Lung (tissue), 12 donors: Measurements from ENCODE around the gene SOX6. TPM values are rescaled to one million over a fixed set of nuclear protein-coding genes. Genes with fewer than 3 reads are reported as not detected.

Experiments
- ATAC-seq: fragments of 200-7000 bp; cut with Tn5 transposase; one replicate; pipeline ENCODE4 v1.9.1; 2020; ENCODE audit warnings: moderate number of reproducible peaks; ENCODE audit not compliant: insufficient read depth, low FRiP score
- DNase-seq, 3 donors: peaks; one replicate each; pipeline ENCODE4 v3.0.0-alpha.2; 2013 to 2017
- H3K27ac ChIP-seq, 2 donors: one replicate each; pipeline ENCODE4 v1.5.1; 2013; ENCODE audit warnings: mild to moderate bottlenecking in 2 of 2, moderate library complexity in 2 of 2, control low read depth in 1 of 2, inconsistent platforms in 1 of 2, low read depth in 1 of 2, low read length in 1 of 2
- H3K27me3 ChIP-seq, 3 donors: one replicate each; pipeline ENCODE4 v1.5.1; 2013; ENCODE audit warnings: low read length in 2 of 3; ENCODE audit not compliant: control insufficient read depth in 3 of 3, insufficient read depth in 3 of 3
- H3K36me3 ChIP-seq, 4 donors: one replicate each; pipeline ENCODE4 v1.5.1; 2013; ENCODE audit warnings: low read length in 4 of 4, mild to moderate bottlenecking in 1 of 4, moderate library complexity in 1 of 4; ENCODE audit not compliant: control insufficient read depth in 4 of 4, insufficient read depth in 4 of 4
- H3K4me1 ChIP-seq, 5 donors: one replicate each; pipeline ENCODE4 v1.5.1; 2013; ENCODE audit warnings: low read length in 5 of 5, mild to moderate bottlenecking in 2 of 5, moderate library complexity in 1 of 5; ENCODE audit not compliant: control insufficient read depth in 5 of 5, insufficient read depth in 5 of 5
- H3K4me3 ChIP-seq: one replicate; pipeline ENCODE4 v1.5.1; 2013; ENCODE audit warnings: mild to moderate bottlenecking, control low read depth, moderate library complexity
- H3K9ac ChIP-seq, 2 donors: one replicate each; pipeline ENCODE4 v1.5.1; 2013; ENCODE audit warnings: low read length in 2 of 2, control low read depth in 1 of 2; ENCODE audit not compliant: insufficient read depth in 1 of 2
- H3K9me3 ChIP-seq, 4 donors: one replicate each; pipeline ENCODE4 v1.5.1; 2013; ENCODE audit warnings: low read length in 3 of 4, mild to moderate bottlenecking in 1 of 4, moderate library complexity in 1 of 4; ENCODE audit not compliant: control insufficient read depth in 4 of 4, insufficient read depth in 3 of 4
- CTCF ChIP-seq: IDR thresholded peaks from 2 replicates; pipeline ENCODE4 v1.5.1; 2012; ENCODE audit warnings: mild to moderate bottlenecking; ENCODE audit errors: control extremely low read depth, extremely low read depth
- WGBS, 2 donors: extraction: QIAGEN DNeasy Blood & Tissue Kit; methylation state at CpG; one replicate each; pipeline ENCODE4 v1.1.7; 2013; 5-methylcytosine and 5-hydroxymethylcytosine counted together
- polyA plus RNA-seq, 2 donors: library from polyadenylated mRNA; stranded (reverse); fragments of 200-250 nt; gene quantifications; one replicate each; pipeline ENCODE4 v1.2.1, GENCODE V29; 2013
- total RNA-seq, 2 donors: library from RNA; depleted of rRNA in 1 of 2; stranded (reverse); fragments of >200 nt in 1 of 2; gene quantifications; one replicate each; pipeline ENCODE4 v1.2.1, GENCODE V29; 2014 to 2021
- donor health status: control.
- donor health status: control.
- donor health status: Bipolar disorder and iron deficiency.
- donor health status: healthy.
- donor health status: DM: yes; HTN: yes; CAD: no.

Gene SOX6
- total and polyA plus RNA-seq, 4 donors, result 0.58 to 31.7 (median 7.4) TPM

- DNase-seq (no peak), ATAC-seq (no peak)
- H3K9me3 ChIP-seq, result no peaks in the 10 kb centered on the region
- no peak overlapping the region for H3K4me3 ChIP-seq
- H3K27me3 ChIP-seq, result no peaks in the 10 kb centered on the region
- H3K4me1 ChIP-seq, result no peaks in the 10 kb centered on the region
- TF ChIP-seq CTCF, result no peak
- no peaks in the 10 kb centered on the region for H3K36me3 ChIP-seq
- H3K9ac ChIP-seq, result no peak overlapping the region
- no peak overlapping the region for H3K27ac ChIP-seq
Measured at GRCh38 chr11:16262645-16262955, 93.7 kb downstream of the SOX6 start.

DNA sequence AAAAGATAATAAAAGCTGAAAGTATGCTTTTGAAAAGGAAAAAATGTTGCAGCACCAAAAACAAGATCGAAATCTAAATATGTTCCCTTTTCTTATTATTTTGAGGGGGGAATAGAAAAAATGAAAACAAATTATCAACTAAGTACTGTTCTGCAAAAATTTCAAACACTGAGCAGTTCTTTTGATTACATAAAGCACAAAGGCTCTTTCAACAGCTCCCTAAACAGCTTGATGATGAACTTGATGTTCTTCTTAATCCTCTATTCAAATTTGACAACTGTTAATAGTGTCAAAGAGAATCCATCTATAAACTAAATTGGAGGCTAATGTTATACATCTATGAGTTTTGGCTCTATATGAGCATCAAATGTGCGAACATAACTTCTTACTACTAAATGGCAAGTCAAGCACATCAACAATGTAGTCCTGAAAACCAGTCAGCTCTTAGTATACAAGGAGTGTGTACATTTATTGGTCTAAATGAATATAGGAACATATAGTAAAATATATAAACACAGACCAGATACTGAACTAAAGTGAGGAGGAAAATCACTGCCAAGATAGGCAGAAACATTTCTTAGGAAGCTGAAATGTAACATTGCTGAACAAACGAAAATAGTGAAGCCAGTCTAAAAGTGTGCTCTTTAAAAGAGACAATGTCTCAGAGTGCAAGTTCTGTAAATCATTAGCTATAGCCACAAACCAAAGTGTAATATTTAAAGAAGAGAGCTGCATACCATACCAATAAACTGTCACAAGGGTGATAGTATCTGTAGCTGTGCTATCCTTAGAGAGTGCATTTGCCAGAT, 94.3 kb downstream of the SOX6 start:
- H3K9me3 ChIP-seq, result no peaks in the 10 kb centered on the region

GRCh38 chr11:16252373-16252772, 104.0 kb downstream of the SOX6 start:
- DNase-seq, result no peak
- TF ChIP-seq CTCF, result no peak
- Histone ChIP-seq H3K9me3 (no peaks in the 10 kb centered on the region), H3K27me3 (no peaks in the 10 kb centered on the region), H3K9ac (no peak overlapping the region), H3K36me3 (no peaks in the 10 kb centered on the region), H3K27ac (no peak overlapping the region), H3K4me1 (peaks cover 0 to 4% (median 0%) of the 10 kb centered on the region in 5 donors), H3K4me3 (no peak overlapping the region)
- 62 to 71% methylated on average over 4 of the region's 4 CpGs for whole genome bisulfite sequencing, 2 donors
- ATAC-seq, result no peak

More for the DNA sequence above, 94.3 kb downstream of the SOX6 start:
- no peaks in the 10 kb centered on the region for H3K36me3 ChIP-seq
- no peak overlapping the region for H3K4me3 ChIP-seq
- H3K4me1 ChIP-seq, result no peaks in the 10 kb centered on the region
- DNase-seq, result no peak
- 81 to 83% methylated on average over 3 of the region's 3 CpGs for WGBS, 2 donors
- no peak overlapping the region for H3K27ac ChIP-seq
- TF ChIP-seq CTCF, result no peak
- H3K9ac ChIP-seq, result no peak overlapping the region
- ATAC-seq, result no peak
- no peaks in the 10 kb centered on the region for H3K27me3 ChIP-seq

DNA sequence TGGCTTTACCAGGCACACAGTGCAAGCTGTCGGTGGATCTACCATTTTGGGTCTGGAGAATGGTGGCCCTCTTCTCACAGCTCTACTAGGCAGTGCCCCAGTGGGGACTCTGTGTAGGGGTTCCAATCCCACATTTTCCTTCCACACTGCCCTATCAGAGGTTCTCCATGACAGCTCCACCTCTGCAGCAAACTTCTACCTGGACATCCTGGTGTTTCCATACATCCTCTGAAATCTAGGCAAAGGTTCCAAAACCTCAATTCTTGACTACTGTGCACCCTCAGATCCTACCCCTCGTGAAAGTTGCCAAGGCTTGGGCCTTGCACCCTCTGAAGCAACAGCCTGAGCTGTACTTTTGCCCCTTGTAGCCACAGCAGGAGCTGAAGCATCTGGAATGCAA, 108.1 kb downstream of the SOX6 start:
- Histone ChIP-seq H3K4me3 (no peak overlapping the region), H3K9me3 (no peaks in the 10 kb centered on the region), H3K36me3 (no peaks in the 10 kb centered on the region), H3K4me1 (peaks cover 0 to 4% (median 0%) of the 10 kb centered on the region in 5 donors), H3K27me3 (no peaks in the 10 kb centered on the region), H3K27ac (no peak overlapping the region), H3K9ac (no peak overlapping the region)
- DNase-seq (no peak), ATAC-seq (no peak)
- 82 to 91% methylated on average over 2 of the region's 2 CpGs for WGBS, 2 donors
- no peak for TF ChIP-seq CTCF
